WTC11 (cell line): Measurements from ENCODE around the gene PLA2G2D. TPM values are rescaled to one million over a fixed set of nuclear protein-coding genes. Genes with fewer than 3 reads are reported as not detected.

Experiments used
- ATAC-seq: fragments of 200-7000 bp; cut with Tn5 transposase; 2 replicates; pipeline ENCODE4 v1.10.0; 2021; ENCODE audit warnings: mild to moderate bottlenecking, moderate library complexity
- CTCF ChIA-PET: fragments of 300-600 bp; sonication (Branson Sonifier 250); formaldehyde crosslinking; loops from one replicate; lab custom pipeline; 2021; ENCODE audit warnings: antibody characterized with exemption; lab: Charles Lee
- POLR2A ChIA-PET: fragments of 350-600 bp; sonication (Branson Sonifier 250); formaldehyde crosslinking; loops from one replicate; lab custom pipeline; 2021; ENCODE audit warnings: antibody characterized with exemption; lab: Charles Lee
- DNase-seq: peaks from one replicate; pipeline ENCODE4 v3.0.0; 2021; ENCODE audit warnings: low spot score
- H3K27ac Mint-ChIP-seq: 2 replicates; pipeline ENCODE4 v1.8.0; 2021; ENCODE audit warnings: mixed read lengths
- H3K27me3 Mint-ChIP-seq: 2 replicates; pipeline ENCODE4 v1.8.0; 2021; ENCODE audit warnings: low read depth, mild to moderate bottlenecking, moderate library complexity, mixed read lengths
- H3K36me3 Mint-ChIP-seq: 2 replicates; pipeline ENCODE4 v1.8.0; 2021; ENCODE audit warnings: mixed read lengths
- H3K4me1 Mint-ChIP-seq: 2 replicates; pipeline ENCODE4 v1.8.0; 2022; ENCODE audit warnings: mixed read lengths
- H3K4me3 Mint-ChIP-seq: 2 replicates; pipeline ENCODE4 v1.8.0; 2021; ENCODE audit warnings: mild to moderate bottlenecking, moderate library complexity, mixed read lengths
- H3K9me3 Mint-ChIP-seq: 2 replicates; pipeline ENCODE4 v1.8.0; 2021; ENCODE audit warnings: mixed read lengths
- AFF4 ChIP-seq: sonication (generic); formaldehyde crosslinking; IDR thresholded peaks from 2 replicates; pipeline ENCODE4 v1.8.1; 2023; ENCODE audit warnings: mild to moderate bottlenecking, missing genetic modification reagents, borderline replicate concordance
- CREB1 ChIP-seq: sonication (generic); formaldehyde crosslinking; IDR thresholded peaks from 2 replicates; pipeline ENCODE4 v1.8.0; 2023; ENCODE audit warnings: mild to moderate bottlenecking, missing genetic modification reagents
- ESRRA ChIP-seq: sonication (generic); formaldehyde crosslinking; IDR thresholded peaks from 2 replicates; pipeline ENCODE4 v1.8.1; 2022; ENCODE audit warnings: mild to moderate bottlenecking, missing genetic modification reagents, borderline replicate concordance
- FOXK1 ChIP-seq: sonication (generic); formaldehyde crosslinking; IDR thresholded peaks from 2 replicates; pipeline ENCODE4 v1.8.0; 2022; ENCODE audit warnings: mild to moderate bottlenecking, moderate library complexity, missing genetic modification reagents
- HMGXB4 ChIP-seq: sonication (generic); formaldehyde crosslinking; IDR thresholded peaks from 2 replicates; pipeline ENCODE4 v1.8.1; 2023; ENCODE audit warnings: mild to moderate bottlenecking, moderate library complexity, missing genetic modification reagents
- IRF2 ChIP-seq: sonication (generic); formaldehyde crosslinking; IDR thresholded peaks from 2 replicates; pipeline ENCODE4 v1.8.0; 2022; ENCODE audit warnings: low read depth, missing genetic modification reagents, borderline replicate concordance
- KAT7 ChIP-seq: sonication (generic); formaldehyde crosslinking; IDR thresholded peaks from 2 replicates; pipeline ENCODE4 v1.8.1; 2023; ENCODE audit warnings: missing genetic modification reagents, mild to moderate bottlenecking, borderline replicate concordance
- NFE2L1 ChIP-seq: sonication (generic); formaldehyde crosslinking; IDR thresholded peaks from 2 replicates; pipeline ENCODE4 v1.8.1; 2023; ENCODE audit warnings: missing genetic modification reagents
- SOX15 ChIP-seq: fragments of 250-450 bp; sonication (Bioruptor Pico); IDR thresholded peaks from 2 replicates; pipeline ENCODE4 v1.9.0; 2021; ENCODE audit warnings: mild to moderate bottlenecking
- SP1 ChIP-seq: sonication (generic); formaldehyde crosslinking; conservative IDR thresholded peaks from 2 replicates; pipeline ENCODE4 v1.8.1; 2022; ENCODE audit warnings: missing genetic modification reagents
- ZBTB43 ChIP-seq: sonication (generic); formaldehyde crosslinking; IDR thresholded peaks from 2 replicates; pipeline ENCODE4 v1.8.1; 2023; ENCODE audit warnings: mild to moderate bottlenecking, missing genetic modification reagents
- ZNF138 ChIP-seq: sonication (generic); formaldehyde crosslinking; conservative IDR thresholded peaks from 2 replicates; pipeline ENCODE4 v1.8.1; 2022; ENCODE audit warnings: mild to moderate bottlenecking, moderate library complexity, missing genetic modification reagents
- ZNF281 ChIP-seq: sonication (generic); formaldehyde crosslinking; IDR thresholded peaks from 2 replicates; pipeline ENCODE4 v1.8.0; 2023; ENCODE audit warnings: mild to moderate bottlenecking, missing genetic modification reagents
- ZNF671 ChIP-seq: fragments of 250-450 bp; sonication (Bioruptor Pico); IDR thresholded peaks from 2 replicates; pipeline ENCODE4 v1.8.0; 2021; ENCODE audit warnings: mild to moderate bottlenecking
- total RNA-seq: library from RNA; stranded (reverse); gene quantifications from 3 replicates; pipeline ENCODE4 v1.2.3, GENCODE V29; 2021
- TF ChIP-seq, protein P1 (sequence below): sonication (generic); formaldehyde crosslinking; IDR thresholded peaks from 2 replicates; pipeline ENCODE4 v1.8.1; 2022; ENCODE audit warnings: mild to moderate bottlenecking, missing genetic modification reagents, moderate library complexity, borderline replicate concordance
- TF ChIP-seq, protein P2 (sequence below): fragments of 250-450 bp; sonication (Bioruptor Pico); IDR thresholded peaks from 2 replicates; pipeline ENCODE4 v2.1.2; 2022; ENCODE audit warnings: mild to moderate bottlenecking, moderate library complexity
- TF ChIP-seq, protein P3 (sequence below): sonication (generic); formaldehyde crosslinking; IDR thresholded peaks from 2 replicates; pipeline ENCODE4 v1.8.0; 2022; ENCODE audit warnings: missing genetic modification reagents
- TF ChIP-seq, protein P4 (sequence below): sonication (generic); formaldehyde crosslinking; IDR thresholded peaks from 2 replicates; pipeline ENCODE4 v1.8.0; 2022; ENCODE audit warnings: mild to moderate bottlenecking, missing genetic modification reagents

PLA2G2D gene
- total RNA-seq, 1 experiment from 2014 or later: not detected

DNA sequence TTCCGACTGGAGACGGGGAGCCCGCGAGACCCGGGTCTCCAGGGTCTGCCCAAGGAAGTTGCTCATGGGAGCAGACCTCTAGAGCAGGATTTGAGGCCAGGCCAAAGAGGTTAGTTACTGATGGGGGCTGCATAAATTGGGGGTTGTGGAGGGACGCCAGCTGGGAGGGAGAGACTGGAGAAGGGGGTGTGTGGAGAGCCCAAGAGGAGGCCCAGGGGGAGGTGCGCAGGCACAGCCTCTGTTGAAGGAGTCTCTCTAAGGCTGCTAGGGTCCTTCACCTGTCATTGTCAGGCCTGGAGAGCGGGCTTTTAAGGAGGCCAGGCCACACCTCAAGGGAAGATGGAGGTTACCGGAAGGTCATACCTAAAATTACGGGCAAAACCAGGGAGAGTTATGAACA is 49.0 kb downstream of the PLA2G2D start:
- peaks cover 8% of the 10 kb centered on the region for H3K9me3 Mint-ChIP-seq
- no peak for ATAC-seq
- TF ChIP-seq, protein P1, sequence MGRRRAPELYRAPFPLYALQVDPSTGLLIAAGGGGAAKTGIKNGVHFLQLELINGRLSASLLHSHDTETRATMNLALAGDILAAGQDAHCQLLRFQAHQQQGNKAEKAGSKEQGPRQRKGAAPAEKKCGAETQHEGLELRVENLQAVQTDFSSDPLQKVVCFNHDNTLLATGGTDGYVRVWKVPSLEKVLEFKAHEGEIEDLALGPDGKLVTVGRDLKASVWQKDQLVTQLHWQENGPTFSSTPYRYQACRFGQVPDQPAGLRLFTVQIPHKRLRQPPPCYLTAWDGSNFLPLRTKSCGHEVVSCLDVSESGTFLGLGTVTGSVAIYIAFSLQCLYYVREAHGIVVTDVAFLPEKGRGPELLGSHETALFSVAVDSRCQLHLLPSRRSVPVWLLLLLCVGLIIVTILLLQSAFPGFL (CRISPR knock-in tag): no peak
- TF ChIP-seq HMGXB4 (CRISPR knock-in tag): no peak
- no peaks in the 10 kb centered on the region for H3K27me3 Mint-ChIP-seq
- peaks cover 12% of the 10 kb centered on the region for H3K4me1 Mint-ChIP-seq
- ChIA-PET CTCF (interaction anchor here (1.3 kb wide), 1 partner anchor 96 kb away, joined by 5 read pairs; no protein-coding TSS in a partner anchor), POLR2A (no interaction called here)
- no peak overlapping the region for H3K27ac Mint-ChIP-seq
- H3K36me3 Mint-ChIP-seq: no peaks in the 10 kb centered on the region
- DNase-seq: no peak
- H3K4me3 Mint-ChIP-seq: no peak overlapping the region

GRCh38 chr1:20069874-20070273 is 49.5 kb downstream of the PLA2G2D start, which contains the start of gene PLA2G5:
Gene PLA2G5, plus strand, starts transcription at chr1:20070194. Its CDS starts 14,637 bp downstream, at chr1:20084831.
- Mint-ChIP-seq H3K4me3 (no peak within 1 kb of the TSS), H3K27ac (0 out of 2 replicates have a peak within 1 kb of the TSS, but pooled peaks have one; percentile 5), H3K36me3 (no peaks in the 10 kb centered on the region), H3K27me3 (no peaks in the 10 kb centered on the region), H3K9me3 (peaks cover 8% of the 10 kb centered on the region), H3K4me1 (peaks cover 12% of the 10 kb centered on the region)
- TF ChIP-seq ZNF281 (CRISPR knock-in tag) (no peak), IRF2 (CRISPR knock-in tag) (no peak), ZNF138 (CRISPR knock-in tag) (no peak), ZBTB43 (no peak), ESRRA (CRISPR knock-in tag) (no peak), SOX15 (CRISPR knock-in tag) (no peak), ZNF671 (CRISPR knock-in tag) (no peak), SP1 (CRISPR knock-in tag) (no peak), CREB1 (CRISPR knock-in tag) (no peak), KAT7 (no peak), AFF4 (CRISPR knock-in tag) (no peak), FOXK1 (no peak), NFE2L1 (CRISPR knock-in tag) (no peak)
- TF ChIP-seq, protein P2, sequence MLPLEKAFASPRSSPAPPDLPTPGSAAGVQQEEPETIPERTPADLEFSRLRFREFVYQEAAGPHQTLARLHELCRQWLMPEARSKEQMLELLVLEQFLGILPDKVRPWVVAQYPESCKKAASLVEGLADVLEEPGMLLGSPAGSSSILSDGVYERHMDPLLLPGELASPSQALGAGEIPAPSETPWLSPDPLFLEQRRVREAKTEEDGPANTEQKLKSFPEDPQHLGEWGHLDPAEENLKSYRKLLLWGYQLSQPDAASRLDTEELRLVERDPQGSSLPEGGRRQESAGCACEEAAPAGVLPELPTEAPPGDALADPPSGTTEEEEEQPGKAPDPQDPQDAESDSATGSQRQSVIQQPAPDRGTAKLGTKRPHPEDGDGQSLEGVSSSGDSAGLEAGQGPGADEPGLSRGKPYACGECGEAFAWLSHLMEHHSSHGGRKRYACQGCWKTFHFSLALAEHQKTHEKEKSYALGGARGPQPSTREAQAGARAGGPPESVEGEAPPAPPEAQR (CRISPR knock-in tag): no peak
- TF ChIP-seq, protein P3, sequence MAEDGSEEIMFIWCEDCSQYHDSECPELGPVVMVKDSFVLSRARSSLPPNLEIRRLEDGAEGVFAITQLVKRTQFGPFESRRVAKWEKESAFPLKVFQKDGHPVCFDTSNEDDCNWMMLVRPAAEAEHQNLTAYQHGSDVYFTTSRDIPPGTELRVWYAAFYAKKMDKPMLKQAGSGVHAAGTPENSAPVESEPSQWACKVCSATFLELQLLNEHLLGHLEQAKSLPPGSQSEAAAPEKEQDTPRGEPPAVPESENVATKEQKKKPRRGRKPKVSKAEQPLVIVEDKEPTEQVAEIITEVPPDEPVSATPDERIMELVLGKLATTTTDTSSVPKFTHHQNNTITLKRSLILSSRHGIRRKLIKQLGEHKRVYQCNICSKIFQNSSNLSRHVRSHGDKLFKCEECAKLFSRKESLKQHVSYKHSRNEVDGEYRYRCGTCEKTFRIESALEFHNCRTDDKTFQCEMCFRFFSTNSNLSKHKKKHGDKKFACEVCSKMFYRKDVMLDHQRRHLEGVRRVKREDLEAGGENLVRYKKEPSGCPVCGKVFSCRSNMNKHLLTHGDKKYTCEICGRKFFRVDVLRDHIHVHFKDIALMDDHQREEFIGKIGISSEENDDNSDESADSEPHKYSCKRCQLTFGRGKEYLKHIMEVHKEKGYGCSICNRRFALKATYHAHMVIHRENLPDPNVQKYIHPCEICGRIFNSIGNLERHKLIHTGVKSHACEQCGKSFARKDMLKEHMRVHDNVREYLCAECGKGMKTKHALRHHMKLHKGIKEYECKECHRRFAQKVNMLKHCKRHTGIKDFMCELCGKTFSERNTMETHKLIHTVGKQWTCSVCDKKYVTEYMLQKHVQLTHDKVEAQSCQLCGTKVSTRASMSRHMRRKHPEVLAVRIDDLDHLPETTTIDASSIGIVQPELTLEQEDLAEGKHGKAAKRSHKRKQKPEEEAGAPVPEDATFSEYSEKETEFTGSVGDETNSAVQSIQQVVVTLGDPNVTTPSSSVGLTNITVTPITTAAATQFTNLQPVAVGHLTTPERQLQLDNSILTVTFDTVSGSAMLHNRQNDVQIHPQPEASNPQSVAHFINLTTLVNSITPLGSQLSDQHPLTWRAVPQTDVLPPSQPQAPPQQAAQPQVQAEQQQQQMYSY: no peak
- TF ChIP-seq, protein P4, sequence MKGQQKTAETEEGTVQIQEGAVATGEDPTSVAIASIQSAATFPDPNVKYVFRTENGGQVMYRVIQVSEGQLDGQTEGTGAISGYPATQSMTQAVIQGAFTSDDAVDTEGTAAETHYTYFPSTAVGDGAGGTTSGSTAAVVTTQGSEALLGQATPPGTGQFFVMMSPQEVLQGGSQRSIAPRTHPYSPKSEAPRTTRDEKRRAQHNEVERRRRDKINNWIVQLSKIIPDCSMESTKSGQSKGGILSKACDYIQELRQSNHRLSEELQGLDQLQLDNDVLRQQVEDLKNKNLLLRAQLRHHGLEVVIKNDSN (CRISPR knock-in tag): no peak
- CTCF ChIA-PET: no interaction called here
- POLR2A ChIA-PET: no interaction called here
- no peak for ATAC-seq
- no peak for DNase-seq
